A549 (cell line): ENCODE measurements around the gene JPH2. TPM values are rescaled to one million over a fixed set of nuclear protein-coding genes. Genes with fewer than 3 reads are reported as not detected.

Experiments
- ATAC-seq, 2 experiments: fragments of 200-7000 bp in 1 of 2; fragments of >200 bp in 1 of 2; cut with Nextera tagmentation in 1 of 2; cut with Tn5 transposase in 1 of 2; 3 replicates each; pipeline versions ENCODE4 v1.8.0 to v1.9.1; 2018 to 2020; ENCODE audit warnings: mild to moderate bottlenecking in 1 of 2, moderate library complexity in 1 of 2
- CTCF ChIA-PET: fragments of 300-600 bp; sonication (Branson Sonifier 250); formaldehyde crosslinking; extraction: SDS; loops from one replicate; lab custom pipeline; 2021; ENCODE audit warnings: antibody characterized with exemption, inconsistent platforms; lab: Yijun Ruan, JAX
- POLR2A ChIA-PET: fragments of 350-600 bp; formaldehyde crosslinking; extraction: SDS; loops from one replicate; lab custom pipeline; 2021; ENCODE audit warnings: antibody characterized with exemption, inconsistent platforms; lab: Yijun Ruan, JAX
- DNase-seq, 2 experiments: peaks; one replicate each; pipeline versions ENCODE4 v3.0.0 to v3.0.0-alpha.2; 2011 to 2016; ENCODE audit warnings: low read depth in 1 of 2, low spot score in 1 of 2
- FAIRE-seq: peaks from 2 replicates; lab custom pipeline; 2011; peaks lifted over from hg19 to GRCh38; lab: Jason Lieb, UNC
- H3K27ac ChIP-seq, 2 experiments: fragments of >200 bp; sonication (Bioruptor Twin); formaldehyde crosslinking; 3 replicates each; pipeline ENCODE4 v1.5.1; 2016 to 2017
- H3K4me1 ChIP-seq: fragments of >200 bp; sonication (Bioruptor Twin); formaldehyde crosslinking; 3 replicates; pipeline ENCODE4 v1.6.1; 2016
- H3K4me2 ChIP-seq: fragments of >200 bp; sonication (Bioruptor Twin); formaldehyde crosslinking; 3 replicates; pipeline ENCODE4 v1.6.1; 2016
- H3K4me3 ChIP-seq: fragments of >200 bp; sonication (Bioruptor Twin); formaldehyde crosslinking; 3 replicates; pipeline ENCODE4 v1.5.1; 2016
- H3K9me3 ChIP-seq: fragments of >200 bp; sonication (Bioruptor Twin); formaldehyde crosslinking; 3 replicates; pipeline ENCODE4 v1.6.1; 2016
- CBX2 ChIP-seq: fragments of 200-600 bp; sonication (generic); IDR thresholded peaks from 2 replicates; pipeline ENCODE4 v1.6.1; 2016; ENCODE audit warnings: low read depth, mild to moderate bottlenecking, borderline replicate concordance
- CHD4 ChIP-seq: fragments of 200-600 bp; sonication (generic); IDR thresholded peaks from 2 replicates; pipeline ENCODE4 v1.6.1; 2016; ENCODE audit warnings: antibody characterized with exemption, mild to moderate bottlenecking, borderline replicate concordance
- EP300 ChIP-seq, 2 experiments: fragments of >200 bp; sonication (Bioruptor Twin); formaldehyde crosslinking; IDR thresholded peaks; 2 replicates in 1 of 2; 3 replicates in 1 of 2; pipeline ENCODE4 v1.6.1; 2016 to 2017
- ESRRA ChIP-seq: fragments of 150-350 bp; IDR thresholded peaks from 2 replicates; pipeline ENCODE4 v1.6.1; 2014; ENCODE audit warnings: mild to moderate bottlenecking, low read length, borderline replicate concordance
- FOSB ChIP-seq: fragments of 250-450 bp; sonication (Bioruptor Pico); IDR thresholded peaks from 2 replicates; pipeline ENCODE4 v1.5.0; 2020; ENCODE audit warnings: mild to moderate bottlenecking, moderate library complexity
- GATA3 ChIP-seq: IDR thresholded peaks from 2 replicates; pipeline ENCODE4 v1.6.1; 2012; ENCODE audit warnings: borderline replicate concordance
- HDAC2 ChIP-seq: fragments of 200-600 bp; sonication (generic); IDR thresholded peaks from 2 replicates; pipeline ENCODE4 v1.6.1; 2016
- HEYL ChIP-seq: fragments of 250-450 bp; sonication (Bioruptor Pico); IDR thresholded peaks from 2 replicates; pipeline ENCODE4 v1.8.0; 2021; ENCODE audit warnings: mild to moderate bottlenecking, moderate library complexity
- JUNB ChIP-seq: fragments of >200 bp; sonication (Bioruptor Twin); formaldehyde crosslinking; IDR thresholded peaks from 2 replicates; pipeline ENCODE4 v1.6.1; 2016
- KDM1A ChIP-seq: fragments of 200-600 bp; sonication (generic); IDR thresholded peaks from 2 replicates; pipeline ENCODE4 v1.6.1; 2016; ENCODE audit warnings: low read depth, mild to moderate bottlenecking
- KDM5A ChIP-seq: fragments of 200-600 bp; sonication (generic); IDR thresholded peaks from 2 replicates; pipeline ENCODE4 v1.6.1; 2016; ENCODE audit warnings: antibody characterized with exemption, mild to moderate bottlenecking
- MAFK ChIP-seq: fragments of 450-650 bp; IDR thresholded peaks from 2 replicates; pipeline ENCODE4 v1.6.1; 2014; ENCODE audit not compliant: partially characterized antibody
- MAZ ChIP-seq: fragments of 150-350 bp; IDR thresholded peaks from 2 replicates; pipeline ENCODE4 v1.6.1; 2014; ENCODE audit warnings: antibody characterized with exemption, low read depth, low read length, borderline replicate concordance
- MYC ChIP-seq: IDR thresholded peaks from 2 replicates; pipeline ENCODE4 v1.6.1; 2012; ENCODE audit warnings: mild to moderate bottlenecking, inconsistent platforms, low read length, improper control_type of control experiment, borderline replicate concordance
- NFE2L2 ChIP-seq: fragments of 150-350 bp; conservative IDR thresholded peaks from 2 replicates; pipeline ENCODE4 v1.6.1; 2014; ENCODE audit warnings: low read length
- NPAS2 ChIP-seq: fragments of 250-450 bp; sonication (Bioruptor Pico); IDR thresholded peaks from 2 replicates; pipeline ENCODE4 v1.8.0; 2022; ENCODE audit warnings: mild to moderate bottlenecking, moderate library complexity, borderline replicate concordance
- PHF8 ChIP-seq: fragments of 200-600 bp; sonication (generic); IDR thresholded peaks from 2 replicates; pipeline ENCODE4 v1.6.1; 2016; ENCODE audit warnings: low read depth, mild to moderate bottlenecking, antibody characterized with exemption, moderate library complexity, borderline replicate concordance
- POLR2AphosphoS2 ChIP-seq: conservative IDR thresholded peaks from 2 replicates; pipeline ENCODE4 v1.6.1; 2012; ENCODE audit warnings: low read length, improper control_type of control experiment, inconsistent platforms
- RAD21 ChIP-seq, 2 experiments: fragments of >200 bp in 1 of 2; sonication (Bioruptor Twin) in 1 of 2; formaldehyde crosslinking in 1 of 2; IDR thresholded peaks in 1 of 2; conservative IDR thresholded peaks in 1 of 2; 2 replicates in 1 of 2; 3 replicates in 1 of 2; pipeline ENCODE4 v1.6.1; 2012 to 2018; ENCODE audit warnings: inconsistent platforms in 1 of 2
- SMC3 ChIP-seq: fragments of >200 bp; sonication (Bioruptor Twin); formaldehyde crosslinking; IDR thresholded peaks from 3 replicates; pipeline ENCODE4 v1.6.1; 2018; ENCODE audit warnings: inconsistent platforms
- TFCP2L1 ChIP-seq: fragments of 250-450 bp; sonication (Bioruptor Pico); IDR thresholded peaks from 2 replicates; pipeline ENCODE4 v1.5.0; 2021; ENCODE audit warnings: mild to moderate bottlenecking
- TP53 ChIP-seq: fragments of 250-450 bp; sonication (Bioruptor Pico); IDR thresholded peaks from 2 replicates; pipeline ENCODE4 v1.5.0; 2021; ENCODE audit warnings: mild to moderate bottlenecking, moderate library complexity
- ZC3H11A ChIP-seq: fragments of 450-650 bp; IDR thresholded peaks from 2 replicates; pipeline ENCODE4 v1.6.1; 2014; ENCODE audit warnings: antibody characterized with exemption, mild to moderate bottlenecking
- ZFP36 ChIP-seq: fragments of 450-650 bp; IDR thresholded peaks from 2 replicates; pipeline ENCODE4 v1.6.1; 2014; ENCODE audit warnings: borderline replicate concordance; ENCODE audit not compliant: partially characterized antibody
- WGBS: methylation state at CpG from one replicate; pipeline ENCODE4 v1.1.6; 2017; ENCODE audit errors: missing lambda C conversion rate; 5-methylcytosine and 5-hydroxymethylcytosine counted together
- polyA plus RNA-seq, 4 experiments: library from polyadenylated mRNA; depleted of rRNA in 3 of 4; stranded (reverse); fragments of >200 nt; fragmentation: RNase III in 1 of 4; extraction: RNeasy Plus Mini Kit Qiagen cat#74134 plus additional on column Dnase treatment in 1 of 4; gene quantifications; 2 replicates in 3 of 4; 3 replicates in 1 of 4; pipeline ENCODE4 v1.2.3, GENCODE V29; 2011 to 2017

JPH2 gene
- polyA plus RNA-seq, 2 of the 4 experiments (the other 2 are of a cell fraction): 0.83 to 3.3 TPM

DNA sequence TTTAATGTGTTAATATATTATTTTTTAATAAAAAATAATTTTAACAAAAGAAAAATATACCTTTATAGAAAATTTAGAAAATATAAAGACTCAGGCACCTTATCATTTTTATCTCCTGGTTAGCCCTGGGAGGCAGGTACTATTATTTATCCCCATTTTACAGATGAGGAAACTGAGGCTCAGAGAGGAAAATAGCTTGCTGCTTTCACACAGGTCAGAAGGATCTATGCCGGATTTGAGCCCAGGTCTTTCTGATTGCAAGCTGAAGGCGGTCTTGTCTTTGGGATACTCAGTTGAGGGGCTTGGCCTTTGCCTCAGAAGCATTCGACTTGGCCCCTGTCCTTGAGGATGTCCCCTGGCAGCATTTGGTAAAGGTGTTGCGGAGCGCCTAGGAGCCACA lies 35.0 kb upstream of the JPH2 start (continued):
- TF ChIP-seq CHD4: no peak
- TF ChIP-seq MYC: no peak

DNA sequence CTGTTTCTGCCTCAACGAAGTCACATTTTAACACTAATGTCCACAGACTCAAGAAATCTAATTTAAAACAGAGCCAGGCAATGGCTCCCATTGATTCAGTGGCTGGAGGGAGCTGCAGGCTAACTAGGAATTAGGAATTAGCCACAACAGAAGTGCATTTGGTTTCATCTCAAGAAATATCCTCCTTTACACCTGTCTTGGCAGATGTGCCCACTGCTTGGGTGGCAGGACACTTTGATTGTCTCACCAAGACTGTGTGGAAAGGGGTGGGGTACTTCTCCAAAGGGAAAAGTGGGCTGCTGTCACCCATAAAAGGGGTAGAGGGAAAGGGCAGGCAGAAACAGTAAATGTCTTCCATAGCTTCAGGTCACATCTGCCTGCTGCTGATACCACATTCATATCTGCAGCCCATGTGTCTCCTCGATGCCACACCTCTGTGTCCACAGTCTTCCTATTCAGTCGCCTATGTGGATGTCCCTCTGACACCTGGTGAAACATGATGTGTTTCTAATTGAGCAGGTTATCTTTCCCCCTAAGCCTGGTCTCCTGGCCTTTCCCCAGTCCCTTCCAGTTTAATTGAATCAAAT lies 34.5 kb upstream of the JPH2 start:
- FAIRE-seq: no peak
- ATAC-seq: no peak
- POLR2A ChIA-PET: no interaction called here
- 79% methylated on average over 3 of the region's 3 CpGs for WGBS
- Histone ChIP-seq H3K4me3 (no peak overlapping the region), H3K27ac (no peak overlapping the region)
- no peak for DNase-seq
- TF ChIP-seq GATA3: no peak
- TF ChIP-seq ZC3H11A: no peak
- TF ChIP-seq SMC3: no peak
- no peak for TF ChIP-seq KDM5A
- no peak for TF ChIP-seq MAFK
- TF ChIP-seq FOSB (CRISPR knock-in tag): no peak
- TF ChIP-seq MYC: no peak
- TF ChIP-seq CBX2: no peak
- no peak for TF ChIP-seq POLR2AphosphoS2
- no peak for TF ChIP-seq EP300 (IDR thresholded peaks at IDR 0.05)
- TF ChIP-seq HDAC2: no peak
- TF ChIP-seq, all 56 proteins: peak for 0
- H3K4me1 ChIP-seq: no peaks in the 10 kb centered on the region; the same call in 2 of the 3 replicates
- CTCF ChIA-PET: interaction anchor here (9.8 to 16.0 kb wide), 4 partner anchors 11 to 242 kb away, joined by 96 to 440 read pairs (median 289); partner anchors contain the start of gene FITM2
- no peaks in the 10 kb centered on the region for H3K9me3 ChIP-seq
- H3K4me2 ChIP-seq: no peak overlapping the region

DNA sequence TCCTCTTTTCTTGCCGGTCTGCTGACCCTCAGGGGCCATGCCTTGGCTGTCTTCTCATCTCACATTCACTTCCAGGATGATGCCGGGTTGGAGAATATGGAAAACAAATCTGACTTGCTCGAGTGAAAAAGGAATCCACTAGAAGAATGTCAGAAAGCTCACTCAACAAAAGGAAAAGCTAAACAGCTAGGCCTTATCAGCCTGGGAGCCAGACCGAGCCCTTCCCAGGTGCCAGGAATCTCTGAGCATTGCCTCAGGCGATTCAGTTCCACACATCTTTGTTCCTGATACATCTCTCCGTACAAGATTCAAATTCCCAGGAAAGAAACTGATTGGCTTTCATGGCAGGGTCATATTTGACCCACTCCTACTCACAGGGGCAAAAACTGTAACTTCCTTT lies 32.8 kb upstream of the JPH2 start:
- Histone ChIP-seq H3K9me3 (no peaks in the 10 kb centered on the region), H3K27ac (no peak overlapping the region), H3K4me1 (no peaks in the 10 kb centered on the region; the same call in 2 of the 3 replicates), H3K4me2 (no peak overlapping the region), H3K4me3 (no peak overlapping the region)
- POLR2A ChIA-PET: no interaction called here
- FAIRE-seq (no peak), DNase-seq (no peak), ATAC-seq (no peak)
- CTCF ChIA-PET: interaction anchor here (1.4 to 16.0 kb wide), 9 partner anchors 13 to 390 kb away, joined by 3 to 440 read pairs (median 96); partner anchors contain the start of gene FITM2
- 63% methylated on average over 6 of the region's 6 CpGs for WGBS
- TF ChIP-seq ZFP36 (no peak), SMC3 (no peak), MAZ (no peak), KDM1A (no peak), ZC3H11A (no peak), JUNB (no peak), TFCP2L1 (CRISPR knock-in tag) (no peak), HEYL (CRISPR knock-in tag) (no peak), NFE2L2 (no peak), NPAS2 (CRISPR knock-in tag) (no peak), RAD21 (conservative IDR thresholded peaks at IDR 0.05 in 1 of 2, IDR thresholded peaks at IDR 0.05 in 1 of 2) (no peak), CBX2 (no peak), PHF8 (no peak), MYC (no peak), TP53 (CRISPR knock-in tag) (no peak), ESRRA (no peak)
